IgD-negative memory B cell (primary cell): ENCODE results near the gene SEPTIN12. TPM values are rescaled to one million over a fixed set of nuclear protein-coding genes. Genes with fewer than 3 reads are reported as not detected.
A peak's percentile ranks its signal among the peaks of the same experiment; 100 is the strongest.

Experiments used
- H3K27ac Mint-ChIP-seq, 3 donors: one replicate each; pipeline ENCODE4 v1.8.0; 2020 to 2022; ENCODE audit warnings: mild to moderate bottlenecking in 3 of 3, mixed read lengths in 3 of 3, moderate library complexity in 1 of 3
- H3K27me3 Mint-ChIP-seq: one replicate; pipeline ENCODE4 v1.8.0; 2021; ENCODE audit warnings: mixed read lengths
- H3K36me3 Mint-ChIP-seq: one replicate; pipeline ENCODE4 v1.8.0; 2020; ENCODE audit warnings: mild to moderate bottlenecking, mixed read lengths
- H3K4me1 Mint-ChIP-seq, 3 donors: one replicate each; pipeline ENCODE4 v1.8.0; 2020 to 2022; ENCODE audit warnings: mixed read lengths in 3 of 3, mild to moderate bottlenecking in 1 of 3
- H3K4me3 Mint-ChIP-seq, 4 donors: one replicate each; pipeline ENCODE4 v1.8.0; 2020 to 2022; ENCODE audit warnings: mild to moderate bottlenecking in 4 of 4, mixed read lengths in 4 of 4, moderate library complexity in 3 of 4
- H3K9me3 Mint-ChIP-seq, 3 donors: one replicate each; pipeline ENCODE4 v1.8.0; 2020 to 2021; ENCODE audit warnings: mixed read lengths in 3 of 3, mild to moderate bottlenecking in 1 of 3
- polyA plus RNA-seq: library from polyadenylated mRNA; unstranded; fragments of 300-500 nt; fragmentation: Illumina TruSeq; gene quantifications from one replicate; pipeline ENCODE4 v1.2.3, GENCODE V29; 2021

The SEPTIN12 gene
- polyA plus RNA-seq, 1 donor from 2014 or later, result not detected

GRCh38 chr16:4813251-4814003, 25.3 kb upstream of the SEPTIN12 start:
- Mint-ChIP-seq H3K9me3 (no peaks in the 10 kb centered on the region), H3K36me3 (no peaks in the 10 kb centered on the region), H3K27ac (no peak overlapping the region), H3K4me3 (no peak overlapping the region), H3K27me3 (no peaks in the 10 kb centered on the region), H3K4me1 (no peaks in the 10 kb centered on the region)

GRCh38 chr16:4811773-4812172, 23.6 kb upstream of the SEPTIN12 start:
- H3K27me3 Mint-ChIP-seq, result no peaks in the 10 kb centered on the region
- no peaks in the 10 kb centered on the region for H3K36me3 Mint-ChIP-seq
- H3K4me1 Mint-ChIP-seq, result no peaks in the 10 kb centered on the region
- no peaks in the 10 kb centered on the region for H3K9me3 Mint-ChIP-seq
- no peak overlapping the region for H3K27ac Mint-ChIP-seq
- H3K4me3 Mint-ChIP-seq, result peak overlapping the region in 1 of 4 donors; percentile 47

GRCh38 chr16:4811242-4811641, 23.1 kb upstream of the SEPTIN12 start:
- H3K4me3 Mint-ChIP-seq, result no peak overlapping the region
- H3K36me3 Mint-ChIP-seq, result no peaks in the 10 kb centered on the region
- no peak overlapping the region for H3K27ac Mint-ChIP-seq
- H3K27me3 Mint-ChIP-seq, result no peaks in the 10 kb centered on the region
- H3K9me3 Mint-ChIP-seq, result no peaks in the 10 kb centered on the region
- no peaks in the 10 kb centered on the region for H3K4me1 Mint-ChIP-seq

- H3K27ac Mint-ChIP-seq, result peak overlapping the region in 1 of 3 donors; percentile 47
- peaks cover 2% of the 10 kb centered on the region for H3K36me3 Mint-ChIP-seq
- peaks cover 4 to 9% (median 6%) of the 10 kb centered on the region in 3 donors for H3K4me1 Mint-ChIP-seq
- no peaks in the 10 kb centered on the region for H3K27me3 Mint-ChIP-seq
- H3K4me3 Mint-ChIP-seq, result no peak overlapping the region
- H3K9me3 Mint-ChIP-seq, result no peaks in the 10 kb centered on the region
Measured at GRCh38 chr16:4806280-4806679, 18.1 kb upstream of the SEPTIN12 start.

GRCh38 chr16:4805231-4805630, 17.1 kb upstream of the SEPTIN12 start:
- peaks cover 9 to 10% (median 9%) of the 10 kb centered on the region in 3 donors for H3K4me1 Mint-ChIP-seq
- peak overlapping the region in 1 of 4 donors; percentile 37 for H3K4me3 Mint-ChIP-seq
- no peaks in the 10 kb centered on the region for H3K27me3 Mint-ChIP-seq
- no peaks in the 10 kb centered on the region for H3K9me3 Mint-ChIP-seq
- peaks cover 2% of the 10 kb centered on the region for H3K36me3 Mint-ChIP-seq
- peak overlapping the region in 1 of 3 donors; percentile 59 for H3K27ac Mint-ChIP-seq

GRCh38 chr16:4803898-4804762, 16.0 kb upstream of the SEPTIN12 start:
- Mint-ChIP-seq H3K4me1 (peaks cover 9 to 12% (median 9%) of the 10 kb centered on the region in 3 donors), H3K4me3 (peak overlapping the region in 3 of 4 donors; percentile 17 to 91 (median 68)), H3K27me3 (no peaks in the 10 kb centered on the region), H3K36me3 (peaks cover 2% of the 10 kb centered on the region), H3K27ac (peak overlapping the region in 1 of 3 donors; percentile 79), H3K9me3 (no peaks in the 10 kb centered on the region)

GRCh38 chr16:4803401-4803844, 15.3 kb upstream of the SEPTIN12 start:
- H3K27me3 Mint-ChIP-seq, result no peaks in the 10 kb centered on the region
- peaks cover 2% of the 10 kb centered on the region for H3K36me3 Mint-ChIP-seq
- H3K4me3 Mint-ChIP-seq, result peak overlapping the region in 3 of 4 donors; percentile 90 to 93 (median 91)
- H3K9me3 Mint-ChIP-seq, result no peaks in the 10 kb centered on the region
- peaks cover 9 to 12% (median 9%) of the 10 kb centered on the region in 3 donors for H3K4me1 Mint-ChIP-seq
- H3K27ac Mint-ChIP-seq, result peak overlapping the region in 2 of 3 donors; percentile 35 to 79

GRCh38 chr16:4802659-4803287, 14.6 kb upstream of the SEPTIN12 start:
- peaks cover 9 to 12% (median 9%) of the 10 kb centered on the region in 3 donors for H3K4me1 Mint-ChIP-seq
- H3K36me3 Mint-ChIP-seq, result peaks cover 2% of the 10 kb centered on the region
- peak overlapping the region; percentile 86 to 93 (median 90) for H3K4me3 Mint-ChIP-seq

GRCh38 chr16:4801962-4802658, 14.0 kb upstream of the SEPTIN12 start, which contains the start of gene ROGDI:
Gene ROGDI, minus strand, starts transcription at chr16:4802633. Its CDS starts 62 bp downstream, at chr16:4802571.
- Mint-ChIP-seq H3K9me3 (no peaks in the 10 kb centered on the region), H3K27ac (peak within 1 kb of the TSS; percentile 53 to 92 (median 91)), H3K27me3 (no peaks in the 10 kb centered on the region), H3K4me1 (peaks cover 9 to 12% (median 9%) of the 10 kb centered on the region in 3 donors), H3K4me3 (peak within 1 kb of the TSS; percentile 86 to 95 (median 92)), H3K36me3 (peaks cover 2% of the 10 kb centered on the region)

More at GRCh38 chr16:4802659-4803287, 14.6 kb upstream of the SEPTIN12 start:
- Mint-ChIP-seq H3K27me3 (no peaks in the 10 kb centered on the region), H3K27ac (peak overlapping the region in 2 of 3 donors; percentile 63 to 79), H3K9me3 (no peaks in the 10 kb centered on the region)

GRCh38 chr16:4801051-4801961, 13.2 kb upstream of the SEPTIN12 start:
- H3K4me3 Mint-ChIP-seq, result peak overlapping the region; percentile 86 to 95 (median 92)
- H3K9me3 Mint-ChIP-seq, result no peaks in the 10 kb centered on the region
- peaks cover 2% of the 10 kb centered on the region for H3K36me3 Mint-ChIP-seq
- peak overlapping the region; percentile 53 to 92 (median 91) for H3K27ac Mint-ChIP-seq
- H3K4me1 Mint-ChIP-seq, result peaks cover 9 to 12% (median 9%) of the 10 kb centered on the region in 3 donors
- H3K27me3 Mint-ChIP-seq, result no peaks in the 10 kb centered on the region

- H3K9me3 Mint-ChIP-seq, result no peaks in the 10 kb centered on the region
Measured at GRCh38 chr16:4800290-4801041, 12.3 kb upstream of the SEPTIN12 start.

GRCh38 chr16:4799171-4799855, 11.2 kb upstream of the SEPTIN12 start:
- H3K4me1 Mint-ChIP-seq, result peaks cover 9 to 12% (median 9%) of the 10 kb centered on the region in 3 donors
- no peaks in the 10 kb centered on the region for H3K27me3 Mint-ChIP-seq
- peak overlapping the region in 2 of 4 donors; percentile 43 to 61 for H3K4me3 Mint-ChIP-seq
- H3K27ac Mint-ChIP-seq, result no peak overlapping the region
- no peaks in the 10 kb centered on the region for H3K9me3 Mint-ChIP-seq
- no peaks in the 10 kb centered on the region for H3K36me3 Mint-ChIP-seq

More at GRCh38 chr16:4800290-4801041, 12.3 kb upstream of the SEPTIN12 start:
- Mint-ChIP-seq H3K4me1 (peaks cover 9 to 12% (median 9%) of the 10 kb centered on the region in 3 donors), H3K27ac (peak overlapping the region in 1 of 3 donors; percentile 39), H3K36me3 (no peaks in the 10 kb centered on the region), H3K4me3 (peak overlapping the region; percentile 54 to 90 (median 80)), H3K27me3 (no peaks in the 10 kb centered on the region)
